Thoracic aorta (tissue), 2 donors: ENCODE results near the gene IP6K2. TPM values are rescaled to one million over a fixed set of nuclear protein-coding genes. Genes with fewer than 3 reads are reported as not detected.
"Not testable (repeated sequence)": the region's sequence is repeated elsewhere in the genome, so short reads cannot be mapped to it uniquely, and the experiment has no call there.

Experiments used
- ATAC-seq: fragments of 150-250 bp; one replicate; pipeline ENCODE4 v1.8.0; 2017; ENCODE audit warnings: low read depth; ENCODE audit not compliant: insufficient number of reproducible peaks, low FRiP score
- DNase-seq: peaks from one replicate; pipeline ENCODE4 v3.0.0-alpha.2; 2020; ENCODE audit warnings: low spot score
- H3K27ac ChIP-seq, 2 donors: fragments of 200-600 bp; sonication (generic); 1 replicate in 1 of 2; 2 replicates in 1 of 2; pipeline ENCODE4 v1.5.1; 2016; ENCODE audit warnings: mild to moderate bottlenecking in 2 of 2, moderate library complexity in 2 of 2
- H3K27me3 ChIP-seq: fragments of 200-600 bp; sonication (generic); replicated peaks from 2 replicates; pipeline ENCODE4 v1.6.0; 2016; ENCODE audit warnings: mild to moderate bottlenecking; ENCODE audit not compliant: insufficient read depth
- H3K36me3 ChIP-seq: fragments of 200-600 bp; sonication (generic); one replicate; pipeline ENCODE4 v1.5.1; 2016
- H3K4me1 ChIP-seq, 2 donors: fragments of 200-600 bp; sonication (generic); 1 replicate in 1 of 2; 2 replicates in 1 of 2; pipeline versions ENCODE4 v1.5.1 to v1.6.0; 2016; ENCODE audit warnings: low read depth in 2 of 2, mild to moderate bottlenecking in 1 of 2; ENCODE audit not compliant: control insufficient read depth in 1 of 2
- H3K4me3 ChIP-seq: fragments of 200-600 bp; sonication (generic); 2 replicates; pipeline ENCODE4 v1.5.1; 2016; ENCODE audit warnings: mild to moderate bottlenecking
- H3K9me3 ChIP-seq: fragments of 200-600 bp; sonication (generic); 2 replicates; pipeline ENCODE4 v1.5.1; 2016
- CTCF ChIP-seq: fragments of 200-600 bp; sonication (generic); IDR thresholded peaks from one replicate; pipeline ENCODE4 v1.5.1; 2019; ENCODE audit warnings: antibody characterized with exemption
- total RNA-seq, 2 donors: library from RNA; depleted of rRNA; stranded (reverse); fragments of >200 nt; gene quantifications; one replicate each; pipeline versions ENCODE4 v1.1.0 to v1.2.3, GENCODE V29; 2016

IP6K2 gene
- total RNA-seq, 2 donors from 2014 or later: 38.3 to 90.7 TPM

- Histone ChIP-seq H3K4me1 (peaks cover 5 to 19% of the 10 kb centered on the region in 2 donors), H3K9me3 (no peaks in the 10 kb centered on the region), H3K36me3 (no peaks in the 10 kb centered on the region), H3K27me3 (no peaks in the 10 kb centered on the region), H3K4me3 (no peak overlapping the region), H3K27ac (no peak overlapping the region)
- ATAC-seq: no peak
- no peak for DNase-seq
- TF ChIP-seq CTCF: no peak
Observed at GRCh38 chr3:48738144-48738536, 21.1 kb upstream of the IP6K2 start.

DNA sequence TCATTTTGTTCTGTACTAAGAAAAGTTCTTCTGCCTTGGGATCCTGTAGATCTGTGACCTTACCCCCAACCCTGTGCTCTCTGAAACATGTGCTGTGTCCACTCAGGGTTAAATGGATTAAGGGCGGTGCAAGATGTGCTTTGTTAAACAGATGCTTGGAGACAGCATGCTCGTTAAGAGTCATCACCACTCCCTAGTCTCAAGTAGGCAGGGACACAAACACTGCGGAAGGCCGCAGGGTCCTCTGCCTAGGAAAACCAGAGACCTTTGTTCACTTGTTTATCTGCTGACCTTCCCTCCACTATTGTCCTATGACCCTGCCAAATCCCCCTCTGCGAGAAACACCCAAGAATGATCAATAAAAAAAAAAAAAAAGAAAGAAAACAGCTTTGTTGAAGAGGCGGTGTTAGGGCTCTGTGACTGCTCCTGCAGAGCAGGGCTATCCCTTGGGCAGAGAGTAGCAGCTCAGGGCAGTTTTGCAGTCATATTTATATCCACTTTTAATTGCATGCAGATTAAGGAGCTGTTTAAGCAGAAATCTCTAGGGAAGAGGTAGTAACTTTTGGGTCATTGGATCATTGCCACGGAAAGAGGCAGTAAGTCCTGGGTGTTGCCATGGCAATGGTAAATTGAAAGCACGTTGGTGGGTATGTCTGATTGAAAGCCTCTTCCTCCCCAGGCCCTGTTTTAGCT lies 18.2 kb upstream of the IP6K2 start:
- DNase-seq, H3K27ac ChIP-seq, H3K27me3 ChIP-seq, ATAC-seq, H3K4me3 ChIP-seq, H3K9me3 ChIP-seq, H3K36me3 ChIP-seq: not testable (repeated sequence)
- H3K4me1 ChIP-seq: peaks cover under 1 to 11% of the 10 kb centered on the region in 2 donors

DNA sequence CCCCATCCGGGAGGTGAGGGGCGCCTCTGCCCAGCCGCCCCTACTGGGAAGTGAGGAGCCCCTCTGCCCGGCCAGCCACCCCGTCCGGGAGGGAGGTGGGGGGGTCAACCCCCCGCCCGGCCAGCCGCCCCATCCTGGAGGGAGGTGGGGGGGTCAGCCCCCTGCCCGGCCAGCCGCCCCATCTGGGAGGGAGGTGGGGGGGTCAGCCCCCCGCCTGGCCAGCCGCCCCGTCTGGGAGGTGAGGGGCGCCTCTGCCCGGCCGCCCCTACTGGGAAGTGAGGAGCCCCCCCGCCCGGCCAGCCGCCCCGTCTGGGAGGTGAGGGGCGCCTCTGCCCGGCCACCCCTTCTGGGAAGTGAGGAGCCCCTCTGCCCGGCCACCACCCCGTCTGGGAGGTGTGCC lies 17.5 kb upstream of the IP6K2 start:
- H3K9me3 ChIP-seq, H3K27ac ChIP-seq, DNase-seq, ATAC-seq, H3K4me3 ChIP-seq, H3K4me1 ChIP-seq, H3K36me3 ChIP-seq, H3K27me3 ChIP-seq: not testable (repeated sequence)

- DNase-seq, H3K4me3 ChIP-seq, H3K9me3 ChIP-seq, H3K36me3 ChIP-seq, ATAC-seq, H3K27ac ChIP-seq, H3K27me3 ChIP-seq, H3K4me1 ChIP-seq: not testable (repeated sequence)
Observed at GRCh38 chr3:48733752-48734518, 16.9 kb upstream of the IP6K2 start.

GRCh38 chr3:48727511-48727910 lies 10.5 kb upstream of the IP6K2 start:
- H3K27ac ChIP-seq: no peak overlapping the region
- no peak overlapping the region for H3K4me3 ChIP-seq
- H3K27me3 ChIP-seq: no peaks in the 10 kb centered on the region
- no peak for TF ChIP-seq CTCF
- ATAC-seq (no peak), DNase-seq (no peak)
- no peaks in the 10 kb centered on the region for H3K4me1 ChIP-seq
- H3K36me3 ChIP-seq: no peaks in the 10 kb centered on the region
- H3K9me3 ChIP-seq: no peaks in the 10 kb centered on the region

DNA sequence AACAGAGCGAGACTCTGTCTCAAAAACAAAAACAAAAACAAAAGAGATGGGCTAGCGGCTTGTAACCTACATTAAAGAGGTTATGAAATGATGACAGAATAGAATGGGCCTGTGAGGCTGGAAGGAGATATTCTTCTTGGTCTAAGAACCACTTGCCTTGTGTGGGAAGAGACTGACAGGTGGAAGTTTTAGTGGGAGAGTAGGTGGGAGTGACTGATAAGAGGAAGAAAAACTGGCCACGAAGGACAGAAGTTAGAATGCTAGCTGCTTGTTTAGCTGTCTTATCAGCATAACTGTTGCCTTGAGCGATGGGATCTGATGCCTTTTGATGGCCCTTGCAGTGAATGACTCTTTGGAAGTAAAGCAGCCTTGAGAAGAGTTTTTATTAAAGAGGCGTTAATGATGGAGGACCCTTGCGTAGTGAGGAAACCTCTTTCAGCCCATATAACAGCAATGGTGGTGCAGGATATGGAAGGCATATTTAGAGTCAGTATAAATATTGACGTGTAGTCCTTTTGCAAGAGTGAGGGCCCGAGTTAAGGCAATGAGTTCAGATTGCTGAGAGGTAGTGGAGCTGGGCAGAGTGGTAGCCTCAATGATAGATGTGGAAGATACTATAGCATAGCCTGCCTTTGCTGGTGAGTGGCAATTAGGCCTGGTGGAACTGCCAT lies 8.3 kb upstream of the IP6K2 start:
- DNase-seq, H3K4me3 ChIP-seq, H3K27me3 ChIP-seq, H3K27ac ChIP-seq, H3K9me3 ChIP-seq, H3K4me1 ChIP-seq, ATAC-seq, H3K36me3 ChIP-seq: not testable (repeated sequence)

GRCh38 chr3:48723725-48724124 lies 6.7 kb upstream of the IP6K2 start:
- no peaks in the 10 kb centered on the region for H3K27me3 ChIP-seq
- no peaks in the 10 kb centered on the region for H3K4me1 ChIP-seq
- H3K4me3 ChIP-seq: no peak overlapping the region
- H3K9me3 ChIP-seq: no peaks in the 10 kb centered on the region
- no peak for ATAC-seq
- no peak overlapping the region for H3K27ac ChIP-seq
- TF ChIP-seq CTCF: no peak
- H3K36me3 ChIP-seq: no peaks in the 10 kb centered on the region
- DNase-seq: no peak

DNA sequence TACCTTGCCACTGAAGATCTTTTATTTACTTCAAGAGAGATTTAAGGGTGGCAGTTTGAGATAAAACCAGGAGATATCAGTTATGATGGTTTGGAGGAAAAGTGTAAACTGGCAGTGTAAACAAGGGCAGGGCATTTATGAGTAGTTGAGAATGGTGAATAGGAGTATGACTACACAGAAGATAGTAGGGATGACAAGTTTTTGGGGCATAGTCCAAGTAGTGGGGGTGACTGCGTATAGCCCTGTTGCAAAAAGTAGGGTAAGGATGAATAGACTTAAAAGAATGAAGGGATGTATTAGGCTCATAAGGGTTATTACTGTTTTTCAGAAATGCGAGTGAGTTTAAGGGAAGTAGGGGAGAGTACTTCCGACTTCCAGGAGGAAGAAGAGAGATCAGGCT lies 6.3 kb upstream of the IP6K2 start:
- H3K27ac ChIP-seq, H3K9me3 ChIP-seq, H3K27me3 ChIP-seq, ATAC-seq, H3K36me3 ChIP-seq, DNase-seq, H3K4me3 ChIP-seq, H3K4me1 ChIP-seq: not testable (repeated sequence)
